Activated CD8-positive, alpha-beta T cell treated with anti-CD3 and anti-CD28 coated beads for 36 hours (primary cell): ENCODE measurements around the gene ADNP. TPM values are rescaled to one million over a fixed set of nuclear protein-coding genes. Genes with fewer than 3 reads are reported as not detected.

ENCODE experiments used
- ATAC-seq: fragments of 200-7000 bp; cut with Tn5 transposase; one replicate; pipeline ENCODE4 v1.10.0; 2021; ENCODE audit warnings: mild to moderate bottlenecking, moderate library complexity
- CTCF ChIA-PET: fragments of 350-600 bp; sonication (Branson Sonifier 250); formaldehyde crosslinking; loops from one replicate; lab custom pipeline; 2021; ENCODE audit warnings: antibody characterized with exemption; lab: Charles Lee
- POLR2A ChIA-PET: fragments of 350-600 bp; sonication (Branson Sonifier 250); formaldehyde crosslinking; loops from one replicate; lab custom pipeline; 2021; ENCODE audit warnings: antibody characterized with exemption; lab: Charles Lee
- DNase-seq: peaks from one replicate; pipeline ENCODE4 v3.0.0-alpha.2; 2020
- H3K27ac Mint-ChIP-seq: one replicate; pipeline ENCODE4 v1.8.0; 2021; ENCODE audit warnings: mild to moderate bottlenecking, mixed read lengths
- H3K27me3 Mint-ChIP-seq: one replicate; pipeline ENCODE4 v1.8.0; 2021; ENCODE audit warnings: mixed read lengths
- H3K36me3 Mint-ChIP-seq: one replicate; pipeline ENCODE4 v1.8.0; 2021; ENCODE audit warnings: low read depth, mixed read lengths
- H3K4me1 Mint-ChIP-seq: one replicate; pipeline ENCODE4 v1.8.0; 2021; ENCODE audit warnings: low read depth, mixed read lengths
- H3K4me3 Mint-ChIP-seq: one replicate; pipeline ENCODE4 v1.8.0; 2021; ENCODE audit warnings: mild to moderate bottlenecking, moderate library complexity, mixed read lengths
- H3K9me3 Mint-ChIP-seq: one replicate; pipeline ENCODE4 v1.8.0; 2021; ENCODE audit warnings: mixed read lengths
- intact Hi-C: fragments of 100-400 bp; cut with micrococcal nuclease; formaldehyde crosslinking; loops from one replicate; pipeline ENCODE4 v1.10.0; 2022
- total RNA-seq, 2 experiments: library from RNA; stranded (reverse); gene quantifications; one replicate each; pipeline ENCODE4 v1.2.3, GENCODE V29; 2021
- TF ChIP-seq, protein P1 (sequence below): fragments of 200-600 bp; IDR thresholded peaks from one replicate; pipeline ENCODE4 v1.8.0; 2022; ENCODE audit warnings: antibody characterized with exemption, mild to moderate bottlenecking

The ADNP gene
- total RNA-seq, 2 experiments from 2014 or later: 58.9 to 60.0 TPM

DNA sequence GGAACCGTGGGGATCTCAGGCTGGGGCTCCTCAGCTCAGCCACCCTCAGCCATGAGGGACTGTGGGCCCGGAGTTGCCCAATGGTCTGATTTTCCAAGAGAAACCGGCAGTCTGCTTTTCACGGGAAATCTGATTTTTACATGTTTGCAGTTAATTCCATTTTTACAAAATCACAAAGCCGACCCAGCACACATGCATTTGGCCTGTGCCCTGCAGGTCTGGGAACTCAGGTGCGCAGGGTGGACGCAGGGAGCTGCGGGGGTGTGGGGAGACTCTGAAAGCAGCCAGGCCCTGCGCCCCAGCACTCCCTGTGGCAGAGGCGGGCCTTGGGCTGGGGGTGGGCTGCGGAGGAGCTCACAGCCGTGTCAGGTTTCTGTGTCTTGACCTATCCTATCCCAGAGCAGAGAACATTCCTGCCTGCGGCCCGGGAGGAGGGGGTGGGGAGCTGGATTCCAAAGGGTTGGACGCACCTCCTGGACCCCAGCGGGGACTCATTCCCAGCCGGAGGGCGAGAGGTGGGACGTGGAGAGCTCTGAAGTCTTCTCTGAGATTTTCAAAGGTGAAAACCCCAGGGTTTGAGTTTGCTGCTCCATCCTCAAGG is 60.6 kb downstream of the ADNP start:
- POLR2A ChIA-PET: no interaction called here
- ATAC-seq (no peak), DNase-seq (no peak)
- CTCF ChIA-PET: no interaction called here
- no peak overlapping the region for H3K27ac Mint-ChIP-seq
- H3K9me3 Mint-ChIP-seq: no peaks in the 10 kb centered on the region
- no peaks in the 10 kb centered on the region for H3K4me1 Mint-ChIP-seq
- no peak overlapping the region for H3K4me3 Mint-ChIP-seq
- TF ChIP-seq, protein P1, sequence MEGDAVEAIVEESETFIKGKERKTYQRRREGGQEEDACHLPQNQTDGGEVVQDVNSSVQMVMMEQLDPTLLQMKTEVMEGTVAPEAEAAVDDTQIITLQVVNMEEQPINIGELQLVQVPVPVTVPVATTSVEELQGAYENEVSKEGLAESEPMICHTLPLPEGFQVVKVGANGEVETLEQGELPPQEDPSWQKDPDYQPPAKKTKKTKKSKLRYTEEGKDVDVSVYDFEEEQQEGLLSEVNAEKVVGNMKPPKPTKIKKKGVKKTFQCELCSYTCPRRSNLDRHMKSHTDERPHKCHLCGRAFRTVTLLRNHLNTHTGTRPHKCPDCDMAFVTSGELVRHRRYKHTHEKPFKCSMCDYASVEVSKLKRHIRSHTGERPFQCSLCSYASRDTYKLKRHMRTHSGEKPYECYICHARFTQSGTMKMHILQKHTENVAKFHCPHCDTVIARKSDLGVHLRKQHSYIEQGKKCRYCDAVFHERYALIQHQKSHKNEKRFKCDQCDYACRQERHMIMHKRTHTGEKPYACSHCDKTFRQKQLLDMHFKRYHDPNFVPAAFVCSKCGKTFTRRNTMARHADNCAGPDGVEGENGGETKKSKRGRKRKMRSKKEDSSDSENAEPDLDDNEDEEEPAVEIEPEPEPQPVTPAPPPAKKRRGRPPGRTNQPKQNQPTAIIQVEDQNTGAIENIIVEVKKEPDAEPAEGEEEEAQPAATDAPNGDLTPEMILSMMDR: no peak
- H3K36me3 Mint-ChIP-seq: peaks cover 3% of the 10 kb centered on the region
- no peaks in the 10 kb centered on the region for H3K27me3 Mint-ChIP-seq
- intact Hi-C loops: no loop called here

DNA sequence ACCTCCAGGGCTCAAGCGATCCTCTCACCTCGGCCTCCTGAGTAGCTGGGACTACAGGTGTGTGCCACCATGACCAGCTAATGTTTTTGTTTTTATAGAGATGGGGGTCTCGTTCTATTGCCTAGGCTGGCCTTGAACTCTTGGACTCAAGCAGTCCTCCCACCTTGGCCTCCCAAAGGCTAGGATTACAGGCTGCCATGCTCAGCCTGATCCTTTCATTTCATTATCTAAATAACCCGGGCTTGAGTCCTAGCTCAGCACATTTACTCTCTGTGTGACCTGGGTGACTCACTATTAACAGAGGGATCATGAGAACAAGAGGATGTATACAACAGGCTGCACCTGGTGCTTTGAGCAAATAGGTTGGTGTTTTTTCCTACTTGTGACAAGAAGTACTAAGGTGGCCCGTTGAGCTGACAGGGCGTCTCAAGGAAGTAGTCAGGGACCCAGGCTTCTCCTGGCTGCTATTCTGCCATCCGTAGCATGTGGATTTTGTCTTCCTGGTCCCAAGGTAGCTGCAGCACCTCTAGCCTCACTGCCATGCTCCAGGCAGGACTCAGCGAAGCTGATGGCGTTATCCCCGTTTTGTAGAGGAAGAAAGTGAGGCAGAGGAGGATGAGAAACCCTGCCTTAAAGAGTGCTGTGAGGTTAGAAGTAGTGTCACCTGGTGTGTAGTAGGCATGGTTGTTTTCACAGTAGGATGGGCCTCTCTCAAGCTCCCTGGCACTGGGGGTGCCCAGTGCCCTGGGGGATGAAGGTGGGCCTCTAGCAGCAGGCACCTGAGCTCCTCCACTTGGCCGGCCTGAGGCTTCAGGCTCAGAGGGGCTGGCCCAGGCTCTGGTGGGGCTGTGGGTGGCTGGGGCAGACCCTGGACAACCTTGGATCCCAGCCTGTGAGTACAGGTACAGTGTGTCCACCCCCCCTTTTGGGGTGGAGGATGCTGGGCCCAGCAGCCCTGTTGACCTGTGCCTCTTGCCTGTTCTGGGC is 62.4 kb downstream of the ADNP start:
- ChIA-PET CTCF (no interaction called here), POLR2A (no interaction called here)
- H3K9me3 Mint-ChIP-seq: no peaks in the 10 kb centered on the region
- H3K27ac Mint-ChIP-seq: peak overlapping the region; percentile 5
- intact Hi-C loops: no loop called here
- ATAC-seq (no peak), DNase-seq (no peak)
- no peaks in the 10 kb centered on the region for H3K27me3 Mint-ChIP-seq
- no peaks in the 10 kb centered on the region for H3K4me1 Mint-ChIP-seq
- H3K36me3 Mint-ChIP-seq: peaks cover 3% of the 10 kb centered on the region
- TF ChIP-seq, protein P1: no peak
- H3K4me3 Mint-ChIP-seq: no peak overlapping the region

- H3K27me3 Mint-ChIP-seq: no peaks in the 10 kb centered on the region
- DNase-seq: no peak
- H3K36me3 Mint-ChIP-seq: peaks cover 3% of the 10 kb centered on the region
- no peak for ATAC-seq
- no peaks in the 10 kb centered on the region for H3K9me3 Mint-ChIP-seq
- ChIA-PET POLR2A (no interaction called here), CTCF (no interaction called here)
- TF ChIP-seq, protein P1: no peak
- H3K4me1 Mint-ChIP-seq: no peaks in the 10 kb centered on the region
- intact Hi-C loops: no loop called here
- no peak overlapping the region for H3K27ac Mint-ChIP-seq
- H3K4me3 Mint-ChIP-seq: no peak overlapping the region
Measured at GRCh38 chr20:50867805-50868204, 63.4 kb downstream of the ADNP start.

- TF ChIP-seq, protein P1: no peak
- H3K27ac Mint-ChIP-seq: no peak overlapping the region
- intact Hi-C loops: no loop called here
- ChIA-PET POLR2A (interaction anchor here (1.1 kb wide), 1 partner anchor 18 kb away, joined by 3 read pairs; no protein-coding TSS in a partner anchor), CTCF (interaction anchor here (1.0 kb wide), 1 partner anchor 12 kb away, joined by 3 read pairs; no protein-coding TSS in a partner anchor)
- no peaks in the 10 kb centered on the region for H3K27me3 Mint-ChIP-seq
- H3K4me3 Mint-ChIP-seq: no peak overlapping the region
- no peaks in the 10 kb centered on the region for H3K4me1 Mint-ChIP-seq
- ATAC-seq (no peak), DNase-seq (no peak)
- H3K9me3 Mint-ChIP-seq: no peaks in the 10 kb centered on the region
- H3K36me3 Mint-ChIP-seq: peaks cover 3% of the 10 kb centered on the region
Measured at GRCh38 chr20:50866831-50867230, 64.4 kb downstream of the ADNP start.
